Nephron progenitor cell (in vitro differentiated cells): ENCODE measurements around the gene KIF18A.

Experiments used
- DNase-seq: peaks from one replicate; pipeline ENCODE4 v3.0.0; 2021
- H3K27ac Mint-ChIP-seq: 2 replicates; pipeline ENCODE4 v1.8.0; 2021; ENCODE audit warnings: mild to moderate bottlenecking, moderate library complexity, mixed read lengths
- H3K27me3 Mint-ChIP-seq: 2 replicates; pipeline ENCODE4 v1.8.0; 2021; ENCODE audit warnings: mild to moderate bottlenecking, low read depth, mixed read lengths; ENCODE audit not compliant: poor library complexity
- H3K36me3 Mint-ChIP-seq: 2 replicates; pipeline ENCODE4 v1.8.0; 2021; ENCODE audit warnings: low read depth, mixed read lengths
- H3K4me1 Mint-ChIP-seq: 2 replicates; pipeline ENCODE4 v1.8.0; 2021; ENCODE audit warnings: mixed read lengths
- H3K4me3 Mint-ChIP-seq: 2 replicates; pipeline ENCODE4 v1.8.0; 2021; ENCODE audit warnings: mild to moderate bottlenecking, moderate library complexity, mixed read lengths
- H3K9me3 Mint-ChIP-seq: 2 replicates; pipeline ENCODE4 v1.8.0; 2021; ENCODE audit warnings: mild to moderate bottlenecking, moderate library complexity, mixed read lengths
- CTCF ChIP-seq: fragments of 200-600 bp; sonication (generic); IDR thresholded peaks from 2 replicates; pipeline ENCODE4 v1.5.0; 2021; ENCODE audit warnings: antibody characterized with exemption

The KIF18A gene

GRCh38 chr11:27977031-27977430 lies 130.9 kb downstream of the KIF18A start:
- Mint-ChIP-seq H3K9me3 (no peaks in the 10 kb centered on the region), H3K27ac (no peak overlapping the region), H3K27me3 (no peaks in the 10 kb centered on the region), H3K4me1 (peaks cover 49% of the 10 kb centered on the region), H3K36me3 (no peaks in the 10 kb centered on the region), H3K4me3 (no peak overlapping the region)
- DNase-seq = no peak
- TF ChIP-seq CTCF = no peak

- H3K9me3 Mint-ChIP-seq = no peaks in the 10 kb centered on the region
- H3K4me3 Mint-ChIP-seq = no peak overlapping the region
- H3K27ac Mint-ChIP-seq = no peak overlapping the region
- TF ChIP-seq CTCF = no peak
- no peaks in the 10 kb centered on the region for H3K36me3 Mint-ChIP-seq
- no peak for DNase-seq
- peaks cover 57% of the 10 kb centered on the region for H3K4me1 Mint-ChIP-seq
- no peaks in the 10 kb centered on the region for H3K27me3 Mint-ChIP-seq
Observed at GRCh38 chr11:27976262-27976661, 131.7 kb downstream of the KIF18A start.

GRCh38 chr11:27973851-27974536 lies 134.0 kb downstream of the KIF18A start:
- no peaks in the 10 kb centered on the region for H3K36me3 Mint-ChIP-seq
- H3K27ac Mint-ChIP-seq = peak overlapping the region; percentile 72
- H3K4me1 Mint-ChIP-seq = peaks cover 52% of the 10 kb centered on the region
- no peak for DNase-seq
- TF ChIP-seq CTCF = no peak
- peak overlapping the region; percentile 6 for H3K4me3 Mint-ChIP-seq
- H3K9me3 Mint-ChIP-seq = no peaks in the 10 kb centered on the region
- no peaks in the 10 kb centered on the region for H3K27me3 Mint-ChIP-seq

GRCh38 chr11:27972522-27973170 lies 135.3 kb downstream of the KIF18A start:
- no peaks in the 10 kb centered on the region for H3K27me3 Mint-ChIP-seq
- no peak overlapping the region for H3K4me3 Mint-ChIP-seq
- H3K27ac Mint-ChIP-seq = peak overlapping the region; percentile 48

GRCh38 chr11:27971171-27971570 lies 136.8 kb downstream of the KIF18A start:
- Mint-ChIP-seq H3K27ac (no peak overlapping the region), H3K4me1 (peaks cover 40% of the 10 kb centered on the region), H3K27me3 (no peaks in the 10 kb centered on the region), H3K36me3 (no peaks in the 10 kb centered on the region), H3K4me3 (no peak overlapping the region), H3K9me3 (no peaks in the 10 kb centered on the region)
- DNase-seq = no peak
- TF ChIP-seq CTCF = no peak

More at GRCh38 chr11:27972522-27973170, 135.3 kb downstream of the KIF18A start:
- no peak for DNase-seq
- no peak for TF ChIP-seq CTCF
- Mint-ChIP-seq H3K9me3 (no peaks in the 10 kb centered on the region), H3K36me3 (no peaks in the 10 kb centered on the region), H3K4me1 (peaks cover 50% of the 10 kb centered on the region)
